Lower leg skin (tissue), 4 donors: Measurements from ENCODE around the gene DBF4B. TPM values are rescaled to one million over a fixed set of nuclear protein-coding genes. Genes with fewer than 3 reads are reported as not detected.

Source experiments
- DNase-seq, 2 donors: peaks; one replicate each; pipeline ENCODE4 v3.0.0-alpha.2; 2019; ENCODE audit warnings: low spot score in 2 of 2
- H3K4me3 ChIP-seq: fragments of 200-600 bp; sonication (generic); 2 replicates; pipeline ENCODE4 v1.5.1; 2017; ENCODE audit warnings: mild to moderate bottlenecking, low read depth; ENCODE audit not compliant: poor library complexity, severe bottlenecking
- CTCF ChIP-seq, 3 donors: fragments of 450-650 bp; IDR thresholded peaks; one replicate each; pipeline ENCODE4 v1.5.1; 2016; ENCODE audit warnings: antibody characterized with exemption in 3 of 3, mild to moderate bottlenecking in 3 of 3, moderate library complexity in 2 of 3
- POLR2A ChIP-seq, 2 donors: fragments of 450-650 bp; IDR thresholded peaks; one replicate each; pipeline ENCODE4 v1.6.1; 2016 to 2017; ENCODE audit warnings: antibody characterized with exemption in 2 of 2, mild to moderate bottlenecking in 1 of 2, moderate library complexity in 1 of 2
- WGBS, 2 donors: methylation state at CpG; one replicate each; pipeline ENCODE4 v1.1.5; 2018; 5-methylcytosine and 5-hydroxymethylcytosine counted together
- intact Hi-C: fragments of 100-400 bp; cut with DNase I; formaldehyde crosslinking; loops from one replicate; pipeline ENCODE4 v1.15.0; 2023; ENCODE audit warnings: low total_unique reads
- total RNA-seq, 4 donors: library from RNA; depleted of rRNA; stranded (reverse); fragments of >200 nt; gene quantifications; one replicate each; pipeline ENCODE4 v1.1.0, GENCODE V29; 2016

The DBF4B gene
- total RNA-seq, 4 donors from 2014 or later: 1.3 to 3.5 (median 2.1) TPM

GRCh38 chr17:44777394-44778348, 69.2 kb downstream of the DBF4B start:
- TF ChIP-seq POLR2A (IDR thresholded peaks at IDR 0.05) (no peak), CTCF (IDR thresholded peaks at IDR 0.05) (no peak)
- WGBS, 2 donors: 85 to 88% methylated on average over 10 to 17 of the region's 20 CpGs
- H3K4me3 ChIP-seq: no peak overlapping the region
- intact Hi-C loops: no loop called here
- DNase-seq: no peak

- no peak overlapping the region for H3K4me3 ChIP-seq
- WGBS, 2 donors: 27 to 33% methylated on average over 10 of the region's 10 CpGs
- TF ChIP-seq POLR2A (IDR thresholded peaks at IDR 0.05) (no peak), CTCF (IDR thresholded peaks at IDR 0.05) (no peak)
- DNase-seq: no peak
- intact Hi-C loops: no loop called here
Measured at GRCh38 chr17:44778656-44779210, 70.3 kb downstream of the DBF4B start.

- WGBS, 2 donors: 17 to 19% methylated on average over 26 to 35 of the region's 36 CpGs
- no peak overlapping the region for H3K4me3 ChIP-seq
- TF ChIP-seq POLR2A (IDR thresholded peaks at IDR 0.05): no peak
- TF ChIP-seq CTCF (IDR thresholded peaks at IDR 0.05): peak in 1 of 3 donors; percentile 57
- intact Hi-C loops: no loop called here
- DNase-seq: peak; percentile 54 to 94
Measured at GRCh38 chr17:44779211-44780025, 71.0 kb downstream of the DBF4B start.

GRCh38 chr17:44780161-44780560, 71.7 kb downstream of the DBF4B start:
- 83 to 88% methylated on average over 12 of the region's 12 CpGs for WGBS, 2 donors
- DNase-seq: no peak
- intact Hi-C loops: no loop called here
- no peak overlapping the region for H3K4me3 ChIP-seq
- TF ChIP-seq POLR2A (IDR thresholded peaks at IDR 0.05) (no peak), CTCF (IDR thresholded peaks at IDR 0.05) (no peak)

- intact Hi-C loops: no loop called here
- TF ChIP-seq CTCF (IDR thresholded peaks at IDR 0.05): no peak
- no peak for TF ChIP-seq POLR2A (IDR thresholded peaks at IDR 0.05)
- WGBS, 2 donors: 88 to 91% methylated on average over 11 to 14 of the region's 14 CpGs
- no peak overlapping the region for H3K4me3 ChIP-seq
- no peak for DNase-seq
Measured at GRCh38 chr17:44780845-44781480, 72.5 kb downstream of the DBF4B start.
